T-cell (primary cell): ENCODE measurements around the gene PDE8B. TPM values are rescaled to one million over a fixed set of nuclear protein-coding genes. Genes with fewer than 3 reads are reported as not detected.

Experiments used
- ATAC-seq, 4 experiments: fragments of 200-7000 bp in 3 of 4; fragments of 150-1000 bp in 1 of 4; cut with Tn5 transposase; replicated peaks in 1 of 4; 1 replicate in 3 of 4; 2 replicates in 1 of 4; pipeline ENCODE4 v1.10.0; 2021; ENCODE audit warnings: moderate library complexity in 3 of 4, mild to moderate bottlenecking in 2 of 4, moderate number of reproducible peaks in 1 of 4
- CTCF ChIA-PET, 2 donors: fragments of 300-600 bp; sonication (Branson Sonifier 250); formaldehyde crosslinking; loops; one replicate each; lab custom pipeline; 2022; ENCODE audit warnings: antibody characterized with exemption in 2 of 2; lab: Charles Lee
- POLR2A ChIA-PET, 2 donors: fragments of 300-600 bp; sonication (Branson Sonifier 250); formaldehyde crosslinking; loops; one replicate each; lab custom pipeline; 2022; ENCODE audit warnings: antibody characterized with exemption in 2 of 2; lab: Charles Lee
- DNase-seq, 35 experiments: peaks; one replicate each; pipeline versions ENCODE4 v3.0.0 to v3.0.0-alpha.2; 2013 to 2023
- H3K27ac ChIP-seq: one replicate; pipeline ENCODE4 v1.5.1; 2013; ENCODE audit warnings: low read length
- H3K27me3 ChIP-seq, 2 experiments: replicated peaks in 1 of 2; 1 replicate in 1 of 2; 2 replicates in 1 of 2; pipeline versions ENCODE4 v1.6.1 to v1.7.0; 2013; ENCODE audit warnings: low read length in 1 of 2, mixed read lengths in 1 of 2; ENCODE audit not compliant: control insufficient read depth in 2 of 2, insufficient read depth in 2 of 2; ENCODE audit errors: extremely low read depth in 1 of 2
- H3K36me3 ChIP-seq, 2 donors: 1 replicate in 1 of 2; 2 replicates in 1 of 2; pipeline versions ENCODE4 v1.6.1 to v1.7.0; 2013; ENCODE audit warnings: low read length in 1 of 2; ENCODE audit not compliant: control insufficient read depth in 2 of 2, insufficient read depth in 1 of 2; ENCODE audit errors: extremely low read depth in 1 of 2
- H3K4me1 ChIP-seq, 2 experiments: 1 replicate in 1 of 2; 2 replicates in 1 of 2; pipeline versions ENCODE4 v1.6.1 to v1.7.0; 2013; ENCODE audit warnings: low read length in 2 of 2, mixed read lengths in 1 of 2; ENCODE audit not compliant: insufficient read depth in 2 of 2, control insufficient read depth in 1 of 2; ENCODE audit errors: extremely low read depth in 1 of 2
- H3K4me3 ChIP-seq, 2 donors: 1 replicate in 1 of 2; 2 replicates in 1 of 2; pipeline versions ENCODE4 v1.5.1 to v1.7.0; 2013; ENCODE audit warnings: mild to moderate bottlenecking in 2 of 2, low read length in 1 of 2, moderate library complexity in 1 of 2; ENCODE audit not compliant: control insufficient read depth in 1 of 2; ENCODE audit errors: extremely low read depth in 1 of 2
- H3K9me3 ChIP-seq: 2 replicates; pipeline ENCODE4 v1.7.0; 2013
- H3K27ac Mint-ChIP-seq, 2 donors: one replicate each; pipeline ENCODE4 v1.8.0; 2020 to 2021; ENCODE audit warnings: mild to moderate bottlenecking in 2 of 2, mixed read lengths in 2 of 2
- H3K27me3 Mint-ChIP-seq, 2 donors: one replicate each; pipeline ENCODE4 v1.8.0; 2021 to 2022; ENCODE audit warnings: mixed read lengths in 2 of 2
- H3K36me3 Mint-ChIP-seq: one replicate; pipeline ENCODE4 v1.8.0; 2021; ENCODE audit warnings: mixed read lengths
- H3K4me1 Mint-ChIP-seq, 3 donors: one replicate each; pipeline ENCODE4 v1.8.0; 2020 to 2022; ENCODE audit warnings: mixed read lengths in 3 of 3, mild to moderate bottlenecking in 1 of 3
- H3K4me3 Mint-ChIP-seq, 3 donors: one replicate each; pipeline ENCODE4 v1.8.0; 2020 to 2022; ENCODE audit warnings: mild to moderate bottlenecking in 3 of 3, mixed read lengths in 3 of 3, moderate library complexity in 3 of 3
- H3K9me3 Mint-ChIP-seq, 3 donors: one replicate each; pipeline ENCODE4 v1.8.0; 2020 to 2022; ENCODE audit warnings: mixed read lengths in 3 of 3
- WGBS: methylation state at CpG from one replicate; pipeline ENCODE4 v1.1.5; 2013; ENCODE audit warnings: missing lambda C conversion rate; ENCODE audit not compliant: insufficient coverage; 5-methylcytosine and 5-hydroxymethylcytosine counted together
- total RNA-seq, 35 experiments: library from RNA in 6 of 35; stranded (reverse) in 6 of 35; fragments of 120-200 nt in 1 of 35; gene quantifications; one replicate each; pipeline versions ENCODE4 v1.2.1 to v1.2.4 and lab custom pipeline; 2013 to 2026

PDE8B gene
- total RNA-seq, 5 donors from 2014 or later (not counting 1 experiment from before 2014, with no cell fraction given) = 0.15 to 0.66 (median 0.23) TPM; not detected in 2

- Histone ChIP-seq H3K27me3 (no peaks in the 10 kb centered on the region), H3K36me3 (peaks cover 0 to 24% of the 10 kb centered on the region in 2 donors), H3K9me3 (no peaks in the 10 kb centered on the region), H3K4me1 (no peaks in the 10 kb centered on the region), H3K27ac (no peak overlapping the region), H3K4me3 (no peak overlapping the region)
- no peak overlapping the region for H3K27ac Mint-ChIP-seq
- no peaks in the 10 kb centered on the region for H3K27me3 Mint-ChIP-seq
- POLR2A ChIA-PET = no interaction called here
- DNase-seq (no peak), ATAC-seq (no peak)
- CTCF ChIA-PET = no interaction called here
- H3K36me3 Mint-ChIP-seq = peaks cover 50% of the 10 kb centered on the region
- no CpG with 5 or more reads among the region's 3 CpGs for WGBS
- no peaks in the 10 kb centered on the region for H3K9me3 Mint-ChIP-seq
- no peak overlapping the region for H3K4me3 Mint-ChIP-seq
- H3K4me1 Mint-ChIP-seq = no peaks in the 10 kb centered on the region
Measured at GRCh38 chr5:77438071-77438470, 227.6 kb downstream of the PDE8B start.

GRCh38 chr5:77443670-77444069, 233.2 kb downstream of the PDE8B start:
- H3K27me3 ChIP-seq = no peaks in the 10 kb centered on the region
- Mint-ChIP-seq H3K9me3 (peaks cover 0 to 5% (median 2%) of the 10 kb centered on the region in 3 donors), H3K36me3 (peaks cover 62% of the 10 kb centered on the region), H3K4me3 (no peak overlapping the region), H3K4me1 (no peaks in the 10 kb centered on the region), H3K27ac (no peak overlapping the region), H3K27me3 (no peaks in the 10 kb centered on the region)
- H3K4me1 ChIP-seq = no peaks in the 10 kb centered on the region
- H3K4me3 ChIP-seq = no peak overlapping the region
- H3K36me3 ChIP-seq = peaks cover 0 to 11% of the 10 kb centered on the region in 2 donors
- ChIA-PET POLR2A (interaction anchor here in 1 of 2 donors (0.5 kb wide), 1 partner anchor 23 kb away, joined by 3 read pairs; no protein-coding TSS in a partner anchor), CTCF (no interaction called here)
- H3K9me3 ChIP-seq = no peaks in the 10 kb centered on the region
- ATAC-seq = no peak
- no peak overlapping the region for H3K27ac ChIP-seq
- no peak for DNase-seq
- no CpG with 5 or more reads among the region's 1 CpG for WGBS

- H3K9me3 Mint-ChIP-seq = peaks cover 0 to 5% (median 2%) of the 10 kb centered on the region in 3 donors
- ATAC-seq = no peak
- no peak overlapping the region for H3K4me3 Mint-ChIP-seq
- ChIA-PET POLR2A (interaction anchor here in 1 of 2 donors (0.6 kb wide), 1 partner anchor 11 kb away, joined by 4 read pairs; no protein-coding TSS in a partner anchor), CTCF (no interaction called here)
- H3K4me3 ChIP-seq = no peak overlapping the region
- H3K27ac Mint-ChIP-seq = no peak overlapping the region
- H3K9me3 ChIP-seq = no peaks in the 10 kb centered on the region
- no peak overlapping the region for H3K27ac ChIP-seq
- no peaks in the 10 kb centered on the region for H3K27me3 Mint-ChIP-seq
- H3K4me1 ChIP-seq = no peaks in the 10 kb centered on the region
- no peaks in the 10 kb centered on the region for H3K4me1 Mint-ChIP-seq
- H3K36me3 ChIP-seq = peaks cover 0 to 11% of the 10 kb centered on the region in 2 donors
- no peak for DNase-seq
- H3K36me3 Mint-ChIP-seq = peaks cover 63% of the 10 kb centered on the region
- H3K27me3 ChIP-seq = no peaks in the 10 kb centered on the region
- no CpG with 5 or more reads among the region's 1 CpG for WGBS
Measured at GRCh38 chr5:77444356-77444755, 233.9 kb downstream of the PDE8B start.

GRCh38 chr5:77448831-77449230, 238.4 kb downstream of the PDE8B start:
- no peaks in the 10 kb centered on the region for H3K9me3 ChIP-seq
- Mint-ChIP-seq H3K4me3 (no peak overlapping the region), H3K36me3 (peaks cover 78% of the 10 kb centered on the region), H3K9me3 (peaks cover 0 to 5% (median 2%) of the 10 kb centered on the region in 3 donors), H3K27ac (no peak overlapping the region), H3K27me3 (no peaks in the 10 kb centered on the region), H3K4me1 (no peaks in the 10 kb centered on the region)
- H3K36me3 ChIP-seq = peaks cover 0 to 9% of the 10 kb centered on the region in 2 donors
- H3K4me3 ChIP-seq = no peak overlapping the region
- no peak for ATAC-seq
- no peak for DNase-seq
- no peak overlapping the region for H3K27ac ChIP-seq
- no peaks in the 10 kb centered on the region for H3K27me3 ChIP-seq
- CTCF ChIA-PET = no interaction called here
- POLR2A ChIA-PET = no interaction called here
- no peaks in the 10 kb centered on the region for H3K4me1 ChIP-seq
- WGBS = 100% methylated on average over 1 of the region's 1 CpG

GRCh38 chr5:77449277-77449676, 238.8 kb downstream of the PDE8B start:
- no peak for DNase-seq
- ATAC-seq = no peak
- H3K27ac Mint-ChIP-seq = no peak overlapping the region
- H3K4me1 Mint-ChIP-seq = no peaks in the 10 kb centered on the region
- no peaks in the 10 kb centered on the region for H3K27me3 Mint-ChIP-seq
- H3K4me3 Mint-ChIP-seq = no peak overlapping the region
- ChIA-PET CTCF (no interaction called here), POLR2A (no interaction called here)
- Histone ChIP-seq H3K27ac (no peak overlapping the region), H3K9me3 (no peaks in the 10 kb centered on the region), H3K36me3 (peaks cover 0 to 8% of the 10 kb centered on the region in 2 donors), H3K27me3 (no peaks in the 10 kb centered on the region), H3K4me3 (no peak overlapping the region), H3K4me1 (no peaks in the 10 kb centered on the region)
- H3K36me3 Mint-ChIP-seq = peaks cover 79% of the 10 kb centered on the region
- WGBS = 60% methylated on average over 1 of the region's 1 CpG
- peaks cover 0 to 5% (median 2%) of the 10 kb centered on the region in 3 donors for H3K9me3 Mint-ChIP-seq

- H3K27me3 ChIP-seq = no peaks in the 10 kb centered on the region
- Mint-ChIP-seq H3K4me1 (no peaks in the 10 kb centered on the region), H3K4me3 (no peak overlapping the region), H3K36me3 (peaks cover 75% of the 10 kb centered on the region), H3K9me3 (peaks cover 0 to 5% (median 2%) of the 10 kb centered on the region in 3 donors), H3K27me3 (no peaks in the 10 kb centered on the region), H3K27ac (no peak overlapping the region)
- CTCF ChIA-PET = no interaction called here
- H3K36me3 ChIP-seq = peaks cover 0 to 4% of the 10 kb centered on the region in 2 donors
- no peaks in the 10 kb centered on the region for H3K9me3 ChIP-seq
- DNase-seq (no peak), ATAC-seq (no peak)
- H3K4me1 ChIP-seq = no peaks in the 10 kb centered on the region
- POLR2A ChIA-PET = no interaction called here
- WGBS = 79% methylated on average over 1 of the region's 2 CpGs
- H3K27ac ChIP-seq = no peak overlapping the region
- no peak overlapping the region for H3K4me3 ChIP-seq
Measured at GRCh38 chr5:77449981-77450380, 239.5 kb downstream of the PDE8B start.
